Activated T-cell treated with anti-CD3 and anti-CD28 coated beads, Interleukin-2, amount 50 U/mL, for 4 hours (primary cell): ENCODE data around the gene DPYSL5. TPM values are rescaled to one million over a fixed set of nuclear protein-coding genes. Genes with fewer than 3 reads are reported as not detected.
"Not testable (repeated sequence)": the region's sequence is repeated elsewhere in the genome, so short reads cannot be mapped to it uniquely, and the experiment has no call there.

ENCODE experiments used
- ATAC-seq, 2 donors: fragments of 200-7000 bp; cut with Tn5 transposase; one replicate each; pipeline ENCODE4 v1.10.0; 2021
- DNase-seq: peaks from one replicate; pipeline ENCODE4 v3.0.0-alpha.2; 2020
- H3K27me3 Mint-ChIP-seq: one replicate; pipeline ENCODE4 v1.8.0; 2021; ENCODE audit warnings: low read depth, mixed read lengths
- H3K36me3 Mint-ChIP-seq: one replicate; pipeline ENCODE4 v1.8.0; 2022; ENCODE audit warnings: mixed read lengths; ENCODE audit not compliant: insufficient read depth
- H3K4me1 Mint-ChIP-seq: one replicate; pipeline ENCODE4 v1.8.0; 2021; ENCODE audit warnings: low read depth, mixed read lengths
- H3K4me3 Mint-ChIP-seq: one replicate; pipeline ENCODE4 v1.8.0; 2021; ENCODE audit warnings: mild to moderate bottlenecking, moderate library complexity, mixed read lengths
- H3K9me3 Mint-ChIP-seq: one replicate; pipeline ENCODE4 v1.8.0; 2021; ENCODE audit warnings: mixed read lengths
- total RNA-seq, 3 donors: library from RNA; stranded (reverse); gene quantifications; one replicate each; pipeline ENCODE4 v1.2.1, GENCODE V29; 2021

The DPYSL5 gene
- total RNA-seq, 3 donors from 2014 or later, result not detected

- Mint-ChIP-seq H3K36me3 (no peaks in the 10 kb centered on the region), H3K27me3 (peaks cover 6% of the 10 kb centered on the region), H3K9me3 (no peaks in the 10 kb centered on the region), H3K4me1 (no peaks in the 10 kb centered on the region), H3K4me3 (no peak overlapping the region)
- ATAC-seq (no peak), DNase-seq (no peak)
These were observed 66.2 kb downstream of the DPYSL5 start for GRCh38 chr2:26913999-26914658.

GRCh38 chr2:26914659-26915310 lies 66.9 kb downstream of the DPYSL5 start:
- H3K27me3 Mint-ChIP-seq, result peaks cover 8% of the 10 kb centered on the region
- no peak for DNase-seq
- no peaks in the 10 kb centered on the region for H3K9me3 Mint-ChIP-seq
- no peaks in the 10 kb centered on the region for H3K36me3 Mint-ChIP-seq
- no peak overlapping the region for H3K4me3 Mint-ChIP-seq
- ATAC-seq, result no peak
- H3K4me1 Mint-ChIP-seq, result no peaks in the 10 kb centered on the region

GRCh38 chr2:26915316-26915715 lies 67.4 kb downstream of the DPYSL5 start:
- ATAC-seq (no peak), DNase-seq (no peak)
- H3K4me3 Mint-ChIP-seq, result no peak overlapping the region
- H3K27me3 Mint-ChIP-seq, result peaks cover 8% of the 10 kb centered on the region
- no peaks in the 10 kb centered on the region for H3K4me1 Mint-ChIP-seq
- no peaks in the 10 kb centered on the region for H3K36me3 Mint-ChIP-seq
- no peaks in the 10 kb centered on the region for H3K9me3 Mint-ChIP-seq

GRCh38 chr2:26916128-26916692 lies 68.3 kb downstream of the DPYSL5 start:
- Mint-ChIP-seq H3K36me3 (no peaks in the 10 kb centered on the region), H3K9me3 (no peaks in the 10 kb centered on the region), H3K4me1 (no peaks in the 10 kb centered on the region), H3K4me3 (no peak overlapping the region), H3K27me3 (peaks cover 13% of the 10 kb centered on the region)
- ATAC-seq (no peak), DNase-seq (no peak)

GRCh38 chr2:26917135-26917836 lies 69.4 kb downstream of the DPYSL5 start:
- H3K4me1 Mint-ChIP-seq, result no peaks in the 10 kb centered on the region
- H3K4me3 Mint-ChIP-seq, result no peak overlapping the region
- no peak for DNase-seq
- H3K36me3 Mint-ChIP-seq, result no peaks in the 10 kb centered on the region
- ATAC-seq, result no peak
- no peaks in the 10 kb centered on the region for H3K9me3 Mint-ChIP-seq
- H3K27me3 Mint-ChIP-seq, result peaks cover 19% of the 10 kb centered on the region

- no peaks in the 10 kb centered on the region for H3K36me3 Mint-ChIP-seq
- H3K27me3 Mint-ChIP-seq, result peaks cover 18% of the 10 kb centered on the region
- no peaks in the 10 kb centered on the region for H3K9me3 Mint-ChIP-seq
- ATAC-seq (no peak), DNase-seq (no peak)
- no peak overlapping the region for H3K4me3 Mint-ChIP-seq
- peaks cover 4% of the 10 kb centered on the region for H3K4me1 Mint-ChIP-seq
These were observed 73.4 kb downstream of the DPYSL5 start for GRCh38 chr2:26921323-26921722.

- peaks cover 4% of the 10 kb centered on the region for H3K4me1 Mint-ChIP-seq
- no peaks in the 10 kb centered on the region for H3K9me3 Mint-ChIP-seq
- no peak overlapping the region for H3K4me3 Mint-ChIP-seq
- no peaks in the 10 kb centered on the region for H3K36me3 Mint-ChIP-seq
- ATAC-seq (peak; percentile 87 to 88), DNase-seq (peak; percentile 16)
- peaks cover 18% of the 10 kb centered on the region for H3K27me3 Mint-ChIP-seq
These were observed 74.7 kb downstream of the DPYSL5 start for GRCh38 chr2:26922405-26923188.

GRCh38 chr2:26923189-26923466 lies 75.2 kb downstream of the DPYSL5 start:
- not testable (repeated sequence) for H3K4me3 Mint-ChIP-seq, H3K36me3 Mint-ChIP-seq, DNase-seq, H3K4me1 Mint-ChIP-seq, ATAC-seq, H3K9me3 Mint-ChIP-seq
- H3K27me3 Mint-ChIP-seq, result peaks cover 18% of the 10 kb centered on the region

GRCh38 chr2:26924731-26925099 lies 76.8 kb downstream of the DPYSL5 start:
- Mint-ChIP-seq H3K4me3 (no peak overlapping the region), H3K36me3 (no peaks in the 10 kb centered on the region), H3K27me3 (peaks cover 16% of the 10 kb centered on the region), H3K9me3 (no peaks in the 10 kb centered on the region), H3K4me1 (peaks cover 4% of the 10 kb centered on the region)
- DNase-seq (no peak), ATAC-seq (no peak)

GRCh38 chr2:26925100-26925791 lies 77.3 kb downstream of the DPYSL5 start:
- H3K4me1 Mint-ChIP-seq, result peaks cover 4% of the 10 kb centered on the region
- H3K9me3 Mint-ChIP-seq, result no peaks in the 10 kb centered on the region
- ATAC-seq (no peak), DNase-seq (no peak)
- H3K27me3 Mint-ChIP-seq, result peaks cover 19% of the 10 kb centered on the region
- no peaks in the 10 kb centered on the region for H3K36me3 Mint-ChIP-seq
- no peak overlapping the region for H3K4me3 Mint-ChIP-seq

- no peaks in the 10 kb centered on the region for H3K9me3 Mint-ChIP-seq
- no peaks in the 10 kb centered on the region for H3K36me3 Mint-ChIP-seq
- no peak for ATAC-seq
- peaks cover 7% of the 10 kb centered on the region for H3K27me3 Mint-ChIP-seq
- H3K4me1 Mint-ChIP-seq, result peaks cover 4% of the 10 kb centered on the region
- H3K4me3 Mint-ChIP-seq, result no peak overlapping the region
- no peak for DNase-seq
These were observed 79.3 kb downstream of the DPYSL5 start for GRCh38 chr2:26927221-26927620.

- Mint-ChIP-seq H3K4me3 (no peak overlapping the region), H3K36me3 (no peaks in the 10 kb centered on the region), H3K27me3 (peaks cover 12% of the 10 kb centered on the region), H3K4me1 (no peaks in the 10 kb centered on the region), H3K9me3 (no peaks in the 10 kb centered on the region)
- ATAC-seq (no peak), DNase-seq (no peak)
These were observed 85.0 kb downstream of the DPYSL5 start for GRCh38 chr2:26932974-26933373.

GRCh38 chr2:26933431-26934334 lies 85.8 kb downstream of the DPYSL5 start:
- H3K4me3 Mint-ChIP-seq, result no peak overlapping the region
- no peak for ATAC-seq

More at GRCh38 chr2:26933431-26934334, 85.8 kb downstream of the DPYSL5 start:
- Mint-ChIP-seq H3K36me3 (no peaks in the 10 kb centered on the region), H3K27me3 (peaks cover 12% of the 10 kb centered on the region), H3K9me3 (no peaks in the 10 kb centered on the region), H3K4me1 (no peaks in the 10 kb centered on the region)
- DNase-seq, result no peak
